ENCODE results near the gene SLC8A1. TPM values are rescaled to one million over a fixed set of nuclear protein-coding genes. Genes with fewer than 3 reads are reported as not detected.

Gene SLC8A1
- total RNA-seq, 4 donors from 2014 or later = 1.3 to 3.8 (median 2.4) TPM

GRCh38 chr2:40230707-40231432 lies 221.0 kb downstream of the SLC8A1 start:
- DNase-seq = no peak
- H3K27me3 ChIP-seq = no peaks in the 10 kb centered on the region
- no peak overlapping the region for H3K4me3 ChIP-seq
- TF ChIP-seq POLR2A (IDR thresholded peaks at IDR 0.05) (no peak), CTCF (IDR thresholded peaks at IDR 0.05 in 4 of 5, conservative IDR thresholded peaks at IDR 0.05 in 1 of 5) (no peak)
- no peak for ATAC-seq
- intact Hi-C loops (cut with DNase I; ENCODE audit: low total_unique reads) = no loop called here
- no peaks in the 10 kb centered on the region for H3K4me1 ChIP-seq
- H3K36me3 ChIP-seq = no peaks in the 10 kb centered on the region
- no peak overlapping the region for H3K27ac ChIP-seq
- in situ Hi-C loops (cut with MboI; ENCODE audit: low sequenced_read_pairs in 4 of 4) = no loop called here
- H3K9me3 ChIP-seq = no peaks in the 10 kb centered on the region

GRCh38 chr2:40230186-40230585 lies 221.7 kb downstream of the SLC8A1 start:
- ATAC-seq (no peak), DNase-seq (no peak)
- Histone ChIP-seq H3K4me1 (no peaks in the 10 kb centered on the region), H3K27me3 (no peaks in the 10 kb centered on the region), H3K36me3 (no peaks in the 10 kb centered on the region), H3K9me3 (no peaks in the 10 kb centered on the region), H3K4me3 (no peak overlapping the region), H3K27ac (no peak overlapping the region)
- in situ Hi-C loops (cut with MboI; ENCODE audit: low sequenced_read_pairs in 4 of 4) = no loop called here
- TF ChIP-seq POLR2A (IDR thresholded peaks at IDR 0.05) = no peak
- TF ChIP-seq CTCF (IDR thresholded peaks at IDR 0.05 in 4 of 5, conservative IDR thresholded peaks at IDR 0.05 in 1 of 5) = no peak
- intact Hi-C loops (cut with DNase I; ENCODE audit: low total_unique reads) = no loop called here

- TF ChIP-seq CTCF (IDR thresholded peaks at IDR 0.05 in 4 of 5, conservative IDR thresholded peaks at IDR 0.05 in 1 of 5) (no peak), POLR2A (IDR thresholded peaks at IDR 0.05) (no peak)
- Histone ChIP-seq H3K36me3 (no peaks in the 10 kb centered on the region), H3K27ac (no peak overlapping the region), H3K4me1 (no peaks in the 10 kb centered on the region), H3K9me3 (no peaks in the 10 kb centered on the region), H3K27me3 (no peaks in the 10 kb centered on the region), H3K4me3 (no peak overlapping the region)
- intact Hi-C loops (cut with DNase I; ENCODE audit: low total_unique reads) = no loop called here
- DNase-seq (no peak), ATAC-seq (no peak)
- in situ Hi-C loops (cut with MboI; ENCODE audit: low sequenced_read_pairs in 4 of 4) = no loop called here
Measured at GRCh38 chr2:40228310-40228709, 223.6 kb downstream of the SLC8A1 start.

- ATAC-seq (no peak), DNase-seq (no peak)
- no peak for TF ChIP-seq CTCF (IDR thresholded peaks at IDR 0.05 in 4 of 5, conservative IDR thresholded peaks at IDR 0.05 in 1 of 5)
- no peak for TF ChIP-seq POLR2A (IDR thresholded peaks at IDR 0.05)
- no peak overlapping the region for H3K27ac ChIP-seq
- intact Hi-C loops (cut with DNase I; ENCODE audit: low total_unique reads) = no loop called here
- in situ Hi-C loops (cut with MboI; ENCODE audit: low sequenced_read_pairs in 4 of 4) = no loop called here
- H3K4me3 ChIP-seq = no peak overlapping the region
- no peaks in the 10 kb centered on the region for H3K9me3 ChIP-seq
- H3K4me1 ChIP-seq = no peaks in the 10 kb centered on the region
- no peaks in the 10 kb centered on the region for H3K27me3 ChIP-seq
- no peaks in the 10 kb centered on the region for H3K36me3 ChIP-seq
Measured at GRCh38 chr2:40227210-40227609, 224.7 kb downstream of the SLC8A1 start.

- in situ Hi-C loops (cut with MboI; ENCODE audit: low sequenced_read_pairs in 4 of 4) (no loop called here), intact Hi-C loops (cut with DNase I; ENCODE audit: low total_unique reads) (no loop called here)
- Histone ChIP-seq H3K9me3 (no peaks in the 10 kb centered on the region), H3K27me3 (no peaks in the 10 kb centered on the region), H3K4me3 (no peak overlapping the region), H3K4me1 (no peaks in the 10 kb centered on the region), H3K27ac (no peak overlapping the region), H3K36me3 (no peaks in the 10 kb centered on the region)
- TF ChIP-seq CTCF (IDR thresholded peaks at IDR 0.05 in 4 of 5, conservative IDR thresholded peaks at IDR 0.05 in 1 of 5) (no peak), POLR2A (IDR thresholded peaks at IDR 0.05) (no peak)
- ATAC-seq (no peak), DNase-seq (no peak)
Measured at GRCh38 chr2:40226637-40227036, 225.3 kb downstream of the SLC8A1 start.
